Measurements from ENCODE around the gene PRTN3.

PRTN3 gene

GRCh38 chr19:803686-804418 lies 36.9 kb upstream of the PRTN3 start:
- no peak for DNase-seq

DNA sequence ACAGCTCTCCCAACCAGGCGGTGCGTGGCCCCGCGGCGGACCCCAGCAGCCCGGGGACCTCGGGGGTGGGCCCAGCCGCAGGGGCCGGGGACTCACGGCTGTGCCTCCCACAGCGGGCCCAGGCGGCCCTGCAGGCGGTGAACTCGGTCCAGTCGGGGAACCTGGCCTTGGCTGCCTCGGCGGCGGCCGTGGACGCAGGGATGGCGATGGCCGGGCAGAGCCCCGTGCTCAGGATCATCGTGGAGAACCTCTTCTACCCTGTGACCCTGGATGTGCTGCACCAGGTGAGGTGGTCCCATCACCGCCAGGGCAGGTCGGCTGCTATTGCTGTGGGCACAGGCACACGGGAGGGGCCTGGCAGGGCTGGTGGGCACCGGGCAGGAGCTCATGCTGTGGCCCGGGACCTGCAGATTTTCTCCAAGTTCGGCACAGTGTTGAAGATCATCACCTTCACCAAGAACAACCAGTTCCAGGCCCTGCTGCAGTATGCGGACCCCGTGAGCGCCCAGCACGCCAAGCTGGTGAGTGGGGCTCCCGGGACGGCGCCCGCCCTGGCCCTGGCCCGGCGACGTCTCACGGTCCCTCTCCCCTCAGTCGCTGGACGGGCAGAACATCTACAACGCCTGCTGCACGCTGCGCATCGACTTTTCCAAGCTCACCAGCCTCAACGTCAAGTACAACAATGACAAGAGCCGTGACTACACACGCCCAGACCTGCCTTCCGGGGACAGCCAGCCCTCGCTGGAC lies 36.2 kb upstream of the PRTN3 start:
- no peak for DNase-seq

DNA sequence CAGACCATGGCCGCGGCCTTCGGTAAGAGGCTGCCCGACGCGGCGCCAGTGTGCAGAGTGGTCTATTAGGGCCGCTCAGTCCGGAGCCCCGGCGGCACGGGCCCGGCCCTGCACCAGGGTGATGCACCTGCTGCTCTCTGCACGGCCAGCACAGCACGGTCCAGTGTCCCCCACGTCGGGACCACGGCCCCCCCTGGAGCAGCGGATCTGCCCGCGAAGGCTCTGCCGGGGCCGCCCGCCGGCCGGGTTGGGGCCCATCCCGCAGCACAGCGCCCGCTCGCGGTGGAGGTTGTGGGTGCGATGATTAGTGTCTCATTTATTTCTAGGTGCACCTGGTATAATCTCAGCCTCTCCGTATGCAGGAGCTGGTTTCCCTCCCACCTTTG lies 35.6 kb upstream of the PRTN3 start:
- DNase-seq, result peak in 1 of 4 experiments; percentile 24

GRCh38 chr19:805600-806550 lies 34.9 kb upstream of the PRTN3 start:
- no peak for DNase-seq

DNA sequence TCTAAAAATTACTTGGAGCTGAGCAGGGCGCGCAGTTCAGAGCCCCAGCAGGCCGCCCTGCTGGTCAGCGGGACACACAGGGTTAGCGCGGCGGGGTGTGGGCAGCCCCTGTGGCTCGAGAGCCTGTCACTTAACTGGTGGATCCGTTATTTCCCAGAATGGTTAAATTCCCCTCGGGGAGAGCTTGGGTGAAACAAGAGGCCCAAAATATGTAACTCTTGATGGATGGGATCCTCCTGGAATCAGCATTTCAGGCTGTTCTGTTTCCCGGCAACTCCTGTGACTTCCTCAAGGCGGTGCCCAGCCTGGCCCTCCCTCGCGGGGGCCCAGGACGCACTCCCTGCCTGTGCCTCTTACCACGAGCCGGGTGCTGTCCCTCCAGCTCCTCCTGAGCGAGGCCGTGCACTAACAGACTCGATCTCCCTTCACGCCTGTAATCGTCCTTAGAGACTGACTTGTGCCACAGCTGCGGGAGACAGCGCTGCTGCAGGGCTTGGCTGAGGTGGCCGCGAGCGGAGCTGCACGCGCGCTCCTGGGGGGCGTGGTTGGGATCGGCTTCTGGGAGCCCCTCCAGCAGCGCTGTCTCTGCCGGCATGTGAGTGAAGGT lies 33.9 kb upstream of the PRTN3 start:
- DNase-seq, result no peak

DNA sequence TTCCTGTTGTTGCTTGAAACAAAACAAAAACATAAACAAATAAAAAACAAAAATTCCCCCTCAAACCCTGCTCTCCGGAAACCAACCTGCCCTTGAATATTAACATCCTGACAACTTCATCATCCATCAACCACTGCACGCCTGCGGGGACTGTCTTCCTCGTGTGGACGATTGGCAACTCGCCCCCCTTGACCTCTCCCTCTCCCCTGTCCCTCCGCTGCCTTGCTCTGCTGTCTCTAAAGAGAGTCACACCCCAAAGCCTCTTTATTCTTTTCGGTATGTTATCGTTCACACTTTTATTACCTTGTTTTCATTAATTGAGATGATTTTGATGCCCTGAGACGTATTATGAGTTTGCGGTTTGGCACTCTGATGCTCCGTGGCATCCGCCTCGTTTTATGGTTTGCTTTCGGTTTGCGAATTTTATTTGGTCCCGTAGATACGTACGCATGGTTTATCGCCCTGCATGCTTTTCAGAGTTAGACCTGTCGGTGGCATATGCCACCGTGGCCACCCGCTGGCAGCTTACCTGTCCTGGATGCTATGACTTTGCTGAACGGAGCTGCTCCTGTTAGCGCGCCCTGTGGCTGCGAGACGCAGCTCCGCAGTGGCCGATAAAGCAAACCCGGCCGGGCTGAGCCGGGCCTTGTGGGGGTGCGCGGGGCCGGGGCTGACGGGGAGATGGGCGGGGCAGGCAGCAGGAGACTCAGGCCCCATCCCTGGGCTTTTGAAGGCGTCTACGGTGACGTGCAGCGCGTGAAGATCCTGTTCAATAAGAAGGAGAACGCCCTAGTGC lies 33.0 kb upstream of the PRTN3 start:
- no peak for DNase-seq

DNA sequence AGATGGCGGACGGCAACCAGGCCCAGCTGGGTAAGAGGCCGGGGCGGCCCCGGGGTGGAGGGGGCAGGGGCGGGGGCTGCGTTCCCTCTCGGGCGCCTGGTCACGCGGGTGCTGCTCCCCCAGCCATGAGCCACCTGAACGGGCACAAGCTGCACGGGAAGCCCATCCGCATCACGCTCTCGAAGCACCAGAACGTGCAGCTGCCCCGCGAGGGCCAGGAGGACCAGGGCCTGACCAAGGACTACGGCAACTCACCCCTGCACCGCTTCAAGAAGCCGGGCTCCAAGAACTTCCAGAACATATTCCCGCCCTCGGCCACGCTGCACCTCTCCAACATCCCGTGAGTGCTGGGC lies 32.4 kb upstream of the PRTN3 start:
- DNase-seq, result no peak

GRCh38 chr19:810077-810855 lies 30.5 kb upstream of the PRTN3 start:
- DNase-seq, result no peak

- no peak for DNase-seq
Observed at GRCh38 chr19:810883-811489, 29.8 kb upstream of the PRTN3 start.

- no peak for DNase-seq
Observed at GRCh38 chr19:811506-812048, 29.2 kb upstream of the PRTN3 start.

GRCh38 chr19:812049-812746 lies 28.6 kb upstream of the PRTN3 start:
- no peak for DNase-seq

DNA sequence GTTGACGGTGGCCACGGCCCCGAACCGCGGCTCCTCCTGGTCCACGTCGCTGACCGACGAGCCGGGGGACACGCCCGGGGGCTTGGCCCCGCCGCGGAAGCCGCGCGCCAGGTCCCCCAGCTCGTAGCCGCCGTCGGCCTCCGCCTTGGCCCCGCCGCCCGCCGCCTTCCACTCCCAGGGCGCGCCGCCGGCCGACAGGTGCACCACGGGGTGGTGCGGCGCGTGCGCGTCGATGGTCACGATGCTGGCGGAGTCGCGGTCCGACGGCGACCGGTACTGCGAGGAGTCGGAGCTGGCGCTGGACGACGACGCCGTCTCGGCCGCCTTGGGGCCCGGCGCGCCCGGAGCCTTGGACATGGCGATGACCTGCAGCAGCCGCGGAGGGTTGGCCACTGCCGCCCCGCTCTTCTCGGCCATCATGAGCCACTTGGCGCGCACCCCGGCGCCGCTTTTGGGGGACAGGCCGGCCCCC lies 28.0 kb upstream of the PRTN3 start:
- DNase-seq, result no peak

GRCh38 chr19:813219-814151 lies 27.3 kb upstream of the PRTN3 start:
- DNase-seq, result no peak

GRCh38 chr19:814152-815078 lies 26.4 kb upstream of the PRTN3 start:
- DNase-seq, result no peak

DNA sequence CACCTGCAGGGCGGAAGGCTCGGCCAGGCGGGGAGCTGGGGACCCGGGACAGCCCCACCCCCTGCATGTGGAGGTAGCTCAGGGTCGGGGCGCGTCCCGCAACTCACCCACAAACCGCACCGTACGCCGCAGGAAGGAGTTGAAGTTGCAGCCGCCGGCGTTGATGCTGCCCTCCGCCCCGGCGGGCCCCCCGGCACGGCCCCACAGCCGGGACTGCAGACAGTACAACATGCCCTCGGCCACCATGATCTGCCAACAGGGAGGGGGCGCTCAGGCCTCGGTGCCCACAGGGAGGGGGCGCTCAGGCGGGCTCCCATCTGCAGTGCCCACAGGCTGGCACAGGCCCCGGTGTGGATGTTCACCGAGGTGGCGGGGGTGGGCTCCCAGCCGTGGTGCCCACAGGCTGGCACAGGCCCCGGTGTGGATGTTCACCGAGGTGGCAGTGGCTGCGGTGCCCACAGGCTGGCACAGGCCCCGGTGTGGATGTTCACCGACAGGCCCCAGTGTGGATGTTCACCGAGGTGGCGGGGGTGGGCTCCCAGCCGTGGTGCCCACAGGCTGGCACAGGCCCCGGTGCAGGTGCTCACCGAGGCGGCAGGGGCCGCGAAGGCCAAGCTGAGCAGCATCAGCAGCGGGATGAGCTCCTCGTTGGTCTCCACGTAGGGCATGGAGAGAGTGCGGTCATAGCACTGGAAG lies 25.6 kb upstream of the PRTN3 start:
- no peak for DNase-seq

- DNase-seq, result no peak
Observed at GRCh38 chr19:815775-816499, 24.9 kb upstream of the PRTN3 start.
